NCI-H82 (cell line): Measurements from ENCODE around the gene ARGFX.
"Not testable (repeated sequence)": the region's sequence is repeated elsewhere in the genome, so short reads cannot be mapped to it uniquely, and the experiment has no call there.

Experiments used
- DNase-seq: peaks from one replicate; lab custom pipeline; 2025; lab: John Stamatoyannopoulos, UW

The ARGFX gene

GRCh38 chr3:121567649-121568048 is at the start of gene ARGFX:
TSS of gene ARGFX (plus strand) at chr3:121567949. CDS start at chr3:121570714, 2,765 bp downstream.
- DNase-seq = no peak

DNA sequence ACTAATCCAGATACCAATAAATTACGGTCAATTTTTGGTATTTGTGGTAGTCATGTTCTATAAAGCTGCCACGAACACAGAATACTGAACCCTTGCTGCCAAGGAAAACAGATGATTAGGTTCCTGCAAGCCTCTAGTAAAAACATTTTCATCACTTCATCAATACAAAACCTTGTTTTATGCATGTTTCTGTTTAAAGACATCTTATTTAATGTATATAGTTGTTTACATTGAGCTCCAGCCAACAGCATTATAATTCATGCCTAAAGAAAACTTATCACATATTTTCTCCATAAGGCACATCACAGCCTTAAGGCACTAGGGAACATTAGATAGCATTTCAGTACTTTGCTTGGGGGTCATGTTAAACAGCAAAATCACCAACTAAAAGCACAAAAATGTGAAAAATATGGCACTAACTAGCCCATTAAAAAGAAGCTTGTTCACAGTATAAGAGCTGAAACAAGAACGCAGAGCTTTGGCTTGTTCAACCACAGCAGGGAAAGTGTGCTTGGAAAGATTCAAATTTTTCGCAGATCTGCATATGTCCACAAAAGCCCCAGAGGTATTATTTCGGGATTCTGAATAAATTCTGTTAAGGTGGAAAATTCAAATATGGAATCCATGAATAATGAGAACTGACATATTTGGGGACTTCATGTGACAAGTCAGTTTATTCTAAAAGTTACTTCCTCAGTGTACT is 49.6 kb upstream of the ARGFX start:
- DNase-seq = no peak

DNA sequence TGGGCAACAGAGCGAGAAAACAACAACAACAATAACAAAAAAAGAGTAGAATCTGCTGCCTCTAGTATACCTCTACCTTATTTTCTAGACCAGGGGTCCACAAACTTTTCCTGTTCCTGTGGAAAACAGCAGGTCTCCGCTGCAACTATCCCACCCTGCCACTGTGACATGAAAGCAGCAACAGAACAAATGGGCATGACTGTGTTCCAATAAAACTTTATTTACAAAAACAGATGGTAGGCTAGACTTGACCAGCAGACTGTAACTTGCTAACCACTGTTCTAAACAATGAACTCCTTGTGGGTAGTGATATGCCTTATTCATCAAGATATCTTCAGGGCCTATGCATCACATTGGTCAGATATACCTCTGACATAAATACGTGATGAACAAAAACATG is 47.2 kb upstream of the ARGFX start:
- no peak for DNase-seq

GRCh38 chr3:121529308-121529707 is 38.4 kb upstream of the ARGFX start:
- DNase-seq = no peak

GRCh38 chr3:121531269-121531668 is 36.5 kb upstream of the ARGFX start:
- DNase-seq = no peak

DNA sequence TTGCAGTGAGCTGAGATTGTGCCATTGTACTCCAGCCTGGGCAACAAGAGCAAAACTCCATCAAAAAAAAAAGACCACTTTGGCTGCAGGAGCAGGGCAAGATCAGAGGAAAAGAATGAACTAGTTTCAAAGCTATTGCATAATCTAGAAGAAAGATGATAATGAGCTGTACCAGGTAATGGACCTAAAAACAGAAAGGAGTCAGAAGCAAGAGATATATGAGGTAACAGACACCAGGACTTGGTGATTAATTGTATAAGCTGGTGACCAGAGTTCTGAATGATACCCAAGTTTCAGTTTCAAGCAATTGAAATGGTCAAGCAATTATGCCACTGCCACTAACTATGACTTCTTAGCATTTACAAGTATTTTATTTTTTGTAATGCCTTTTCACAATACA is 24.8 kb upstream of the ARGFX start:
- DNase-seq = no peak

DNA sequence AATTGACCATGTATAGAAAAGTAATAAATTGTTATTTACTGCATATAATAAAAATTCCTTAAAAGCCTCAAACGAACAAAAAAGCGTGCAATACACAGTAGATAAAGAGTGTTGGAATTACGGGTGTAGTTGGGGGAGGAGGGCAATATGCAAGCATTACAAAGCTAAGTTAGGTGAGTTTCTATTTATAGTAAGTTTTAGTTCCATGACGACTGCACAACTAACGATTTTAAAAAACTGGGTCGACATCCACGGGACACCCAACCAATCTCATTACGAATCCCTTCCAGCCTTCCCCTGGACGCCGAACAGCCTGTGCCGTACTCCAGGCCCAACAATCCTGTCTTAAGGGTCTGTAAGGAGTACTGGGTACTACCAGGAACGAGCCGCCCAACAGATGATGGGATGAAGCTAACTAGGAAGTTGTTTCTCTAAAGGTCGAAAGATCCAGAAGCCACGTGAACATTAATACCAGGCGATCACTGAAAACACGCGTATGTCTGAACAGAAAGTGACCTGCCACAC is 22.6 kb upstream of the ARGFX start:
- peak; percentile 61 for DNase-seq

- DNase-seq = peak; percentile 99
Observed at GRCh38 chr3:121545574-121546455, 21.9 kb upstream of the ARGFX start, which contains the start of gene POLQ. TSS of gene POLQ (minus strand) at chr3:121545988. CDS start at chr3:121545877, 111 bp downstream.

DNA sequence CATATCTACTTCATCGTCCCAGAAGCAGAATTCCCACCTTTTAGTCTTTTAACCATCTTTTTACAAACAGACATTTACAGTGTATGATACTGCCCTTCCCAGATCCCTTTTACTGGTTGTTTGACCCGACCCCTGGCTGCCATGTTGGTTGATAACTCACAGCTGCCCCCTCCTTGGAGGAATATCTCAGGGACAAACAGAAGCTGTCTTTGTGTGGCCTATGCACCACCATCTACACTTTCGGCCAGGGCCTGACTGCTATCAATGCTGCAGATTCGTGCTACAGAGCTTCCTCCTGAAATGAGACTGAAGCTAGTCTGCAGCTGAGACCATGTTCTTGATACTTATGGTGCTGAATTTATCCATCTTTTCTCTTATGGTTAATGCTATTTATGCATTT is 15.4 kb upstream of the ARGFX start:
- DNase-seq = no peak

- DNase-seq = no peak
Observed at GRCh38 chr3:121552797-121553196, 15.0 kb upstream of the ARGFX start.

GRCh38 chr3:121557426-121557934 is 10.3 kb upstream of the ARGFX start:
- DNase-seq = no peak

- no peak for DNase-seq
Observed at GRCh38 chr3:121562148-121562547, 5.6 kb upstream of the ARGFX start.

GRCh38 chr3:121566773-121567172 is 976 bp upstream of the ARGFX start:
- DNase-seq = peak; percentile 81

DNA sequence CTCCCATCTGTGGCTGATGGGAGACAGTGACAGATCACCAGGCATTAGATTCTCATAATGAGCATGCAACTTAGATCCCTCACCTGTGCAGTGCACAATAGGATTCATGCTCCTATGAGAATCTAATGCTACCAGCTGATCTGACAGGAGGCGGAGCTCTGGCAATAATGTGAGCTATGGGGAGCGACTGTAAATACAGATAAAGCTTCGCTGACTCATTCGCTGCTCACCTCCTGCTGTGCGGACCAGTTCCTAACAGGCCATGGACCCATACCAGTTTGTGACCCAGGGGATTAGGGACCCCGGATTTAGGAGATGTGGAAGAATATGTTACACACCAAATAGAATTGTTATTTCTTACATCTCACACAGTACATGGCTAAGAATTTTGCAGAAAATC is 6.7 kb downstream of the ARGFX start:
- peak; percentile 98 for DNase-seq

DNA sequence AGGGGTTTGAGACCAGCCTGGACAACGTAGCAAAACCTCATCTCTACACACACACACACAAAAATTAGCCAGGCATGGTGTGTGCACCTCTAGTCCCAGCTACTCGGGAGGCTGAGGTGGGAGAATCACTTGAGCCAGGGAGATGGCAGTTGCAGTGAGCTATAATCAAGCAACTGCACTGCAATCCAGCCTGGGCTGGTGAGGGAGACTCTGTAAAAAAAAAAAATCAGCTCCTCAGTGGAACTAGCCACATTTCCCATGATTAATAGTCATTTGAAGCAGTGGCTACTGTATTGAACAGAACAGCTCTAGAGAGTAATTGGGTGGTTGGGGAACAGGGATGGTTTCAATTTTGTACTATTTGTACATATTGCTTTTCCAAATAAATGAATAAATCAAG is 13.9 kb downstream of the ARGFX start:
- no peak for DNase-seq

DNA sequence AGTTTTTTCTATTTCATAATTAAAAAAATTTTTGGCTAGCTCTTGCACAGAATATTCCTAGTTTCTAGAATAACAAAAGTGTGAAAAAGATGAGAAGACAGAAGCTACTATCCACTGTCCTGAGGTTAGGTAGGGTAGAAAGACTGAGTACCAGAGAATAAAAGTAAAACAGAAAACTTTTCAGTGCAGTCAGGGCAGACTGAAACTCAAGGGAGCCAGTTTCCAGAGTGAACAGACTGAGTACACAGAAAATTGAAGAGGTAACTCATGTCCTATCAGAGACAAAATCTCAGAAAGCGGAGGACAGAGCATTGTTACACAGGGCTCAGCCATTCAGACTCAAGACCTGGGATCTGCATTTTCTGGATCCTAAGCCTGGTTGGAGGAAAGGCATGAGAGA is 16.7 kb downstream of the ARGFX start:
- no peak for DNase-seq

- peak; percentile 88 for DNase-seq
Observed at GRCh38 chr3:121592856-121593702, 25.3 kb downstream of the ARGFX start, which contains the start of gene FBXO40. TSS of gene FBXO40 (plus strand) at chr3:121593379. CDS start at chr3:121620576, 27,197 bp downstream.

DNA sequence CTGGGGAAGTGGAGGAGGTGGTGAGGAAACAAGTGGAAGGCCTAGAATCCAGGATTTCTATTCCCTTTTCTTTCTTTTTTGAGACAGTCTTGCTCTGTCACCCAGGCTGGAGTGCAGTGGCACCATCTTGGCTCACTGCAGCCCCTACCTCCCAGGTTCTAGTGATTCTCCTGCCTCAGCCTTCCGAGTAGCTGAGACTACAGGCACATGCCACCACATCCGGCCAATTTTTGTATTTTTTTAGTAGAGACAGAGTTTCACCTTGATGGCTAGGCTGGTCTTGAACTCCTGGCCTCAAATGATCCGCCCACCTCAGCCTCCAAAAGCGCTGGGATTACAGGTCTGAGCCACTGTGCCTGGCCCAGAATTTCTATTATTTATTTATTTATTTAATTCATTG is 26.1 kb downstream of the ARGFX start:
- not testable (repeated sequence) for DNase-seq

- DNase-seq = no peak
Observed at GRCh38 chr3:121594850-121595249, 27.1 kb downstream of the ARGFX start.

DNA sequence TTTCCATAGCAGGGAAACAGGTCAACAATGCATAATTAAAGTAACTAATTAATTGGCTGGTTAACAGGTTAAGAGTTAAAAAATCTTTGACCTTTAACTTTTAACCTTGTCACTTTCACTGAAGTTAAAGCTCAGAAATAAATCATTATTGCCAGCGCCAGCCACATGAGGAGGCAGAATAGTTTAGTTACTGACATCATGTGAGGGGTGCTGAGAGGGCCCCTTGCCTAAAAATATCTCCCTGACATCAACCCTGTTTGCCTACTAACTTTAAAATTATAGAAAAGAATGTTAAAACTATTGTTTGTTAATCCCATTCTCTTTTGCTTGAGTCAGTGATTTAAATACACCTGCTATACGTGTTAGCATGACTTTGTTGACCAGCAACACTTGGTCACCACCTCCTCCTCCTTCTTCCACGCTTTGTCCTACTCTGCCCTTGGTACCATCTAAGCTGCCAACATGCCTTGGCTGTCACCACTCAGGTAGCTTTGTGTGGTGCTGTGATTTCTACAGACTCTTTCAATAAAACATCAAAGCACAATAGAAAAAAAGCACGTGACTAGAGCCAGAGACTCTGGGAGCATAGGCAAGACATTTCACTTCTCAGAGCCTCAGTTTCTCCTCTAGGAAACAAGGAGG is 28.1 kb downstream of the ARGFX start:
- DNase-seq = no peak

- no peak for DNase-seq
Observed at GRCh38 chr3:121598564-121598963, 30.8 kb downstream of the ARGFX start.
